ENCODE results near the gene ERAP2.

The ERAP2 gene

GRCh38 chr5:96936431-96937320, 60.4 kb downstream of the ERAP2 start:
- peak; percentile 8 for DNase-seq (ENCODE audit: insufficient read length, low spot score)
- peak; percentile 53 for FAIRE-seq
- no peak for TF ChIP-seq POLR2A (IDR thresholded peaks at IDR 0.05; ENCODE audit: low read depth, low read length)

DNA sequence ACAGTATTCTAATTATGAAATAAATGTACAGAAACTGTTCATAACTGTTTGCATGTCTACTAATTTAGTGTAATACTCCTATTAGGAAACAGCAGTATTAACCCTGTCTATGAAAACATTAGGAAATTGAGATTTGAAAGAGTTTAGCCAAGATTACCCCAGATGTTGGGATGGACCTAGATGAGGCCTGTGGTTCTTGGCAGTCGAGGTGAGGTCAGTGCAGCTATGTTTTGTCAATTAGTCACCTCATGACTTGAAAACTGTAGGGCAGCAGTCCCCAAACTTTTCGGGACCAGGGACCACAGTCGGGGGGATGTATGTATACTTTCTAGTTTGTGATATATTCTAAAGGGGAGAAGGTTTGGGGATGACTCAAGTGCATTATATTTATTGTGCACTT, 64.3 kb downstream of the ERAP2 start:
- no peak for TF ChIP-seq POLR2A (IDR thresholded peaks at IDR 0.05; ENCODE audit: low read depth, low read length)
- DNase-seq (ENCODE audit: insufficient read length, low spot score) (peak; percentile 7), FAIRE-seq (no peak)

DNA sequence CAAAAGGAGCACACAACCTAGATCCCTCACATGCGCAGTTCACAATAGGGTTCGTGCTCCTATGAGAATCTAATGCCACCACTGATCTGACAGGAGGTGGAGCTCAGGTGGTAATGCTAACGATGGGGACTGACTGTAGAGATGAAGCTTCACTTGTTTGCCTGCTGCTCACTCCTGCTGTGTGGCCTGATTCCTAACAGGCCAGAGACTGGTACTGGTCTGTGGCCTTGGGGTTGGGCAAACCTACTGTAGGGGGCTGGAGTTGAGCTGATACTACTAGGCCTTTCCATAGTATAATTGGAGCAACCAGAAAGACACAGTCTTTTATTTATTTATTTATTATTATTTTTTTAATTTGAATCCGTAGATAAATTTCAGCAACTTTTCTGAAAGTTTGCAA, 64.8 kb downstream of the ERAP2 start:
- FAIRE-seq (no peak), DNase-seq (ENCODE audit: insufficient read length, low spot score) (no peak)
- no peak for TF ChIP-seq POLR2A (IDR thresholded peaks at IDR 0.05; ENCODE audit: low read depth, low read length)

GRCh38 chr5:96942078-96942477, 65.8 kb downstream of the ERAP2 start:
- TF ChIP-seq POLR2A (IDR thresholded peaks at IDR 0.05; ENCODE audit: low read depth, low read length), result no peak
- FAIRE-seq (no peak), DNase-seq (ENCODE audit: insufficient read length, low spot score) (no peak)

DNA sequence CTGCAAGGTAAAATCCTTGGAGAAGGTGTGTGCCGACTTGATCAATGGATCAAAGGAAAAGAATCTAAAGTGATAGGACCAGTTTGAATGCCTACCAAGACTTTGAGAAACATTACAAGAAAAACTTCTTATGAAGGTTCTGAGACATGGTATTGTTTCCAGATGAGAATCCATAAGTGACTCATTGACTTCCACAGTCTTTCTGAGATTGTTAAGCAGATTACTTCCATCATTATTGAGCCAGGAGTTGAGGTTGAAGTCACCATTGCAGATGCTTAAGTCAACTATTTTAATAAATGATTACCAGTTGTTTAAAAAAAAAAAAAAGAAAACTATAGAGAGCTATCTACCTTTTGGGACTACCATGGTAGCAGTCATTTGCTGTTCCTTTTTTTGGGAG, 66.6 kb downstream of the ERAP2 start:
- no peak for TF ChIP-seq POLR2A (IDR thresholded peaks at IDR 0.05; ENCODE audit: low read depth, low read length)
- FAIRE-seq, result peak; percentile 57
- no peak for DNase-seq (ENCODE audit: insufficient read length, low spot score)

GRCh38 chr5:96943799-96944198, 67.5 kb downstream of the ERAP2 start:
- FAIRE-seq (peak; percentile 36), DNase-seq (ENCODE audit: insufficient read length, low spot score) (no peak)
- no peak for TF ChIP-seq POLR2A (IDR thresholded peaks at IDR 0.05; ENCODE audit: low read depth, low read length)

DNA sequence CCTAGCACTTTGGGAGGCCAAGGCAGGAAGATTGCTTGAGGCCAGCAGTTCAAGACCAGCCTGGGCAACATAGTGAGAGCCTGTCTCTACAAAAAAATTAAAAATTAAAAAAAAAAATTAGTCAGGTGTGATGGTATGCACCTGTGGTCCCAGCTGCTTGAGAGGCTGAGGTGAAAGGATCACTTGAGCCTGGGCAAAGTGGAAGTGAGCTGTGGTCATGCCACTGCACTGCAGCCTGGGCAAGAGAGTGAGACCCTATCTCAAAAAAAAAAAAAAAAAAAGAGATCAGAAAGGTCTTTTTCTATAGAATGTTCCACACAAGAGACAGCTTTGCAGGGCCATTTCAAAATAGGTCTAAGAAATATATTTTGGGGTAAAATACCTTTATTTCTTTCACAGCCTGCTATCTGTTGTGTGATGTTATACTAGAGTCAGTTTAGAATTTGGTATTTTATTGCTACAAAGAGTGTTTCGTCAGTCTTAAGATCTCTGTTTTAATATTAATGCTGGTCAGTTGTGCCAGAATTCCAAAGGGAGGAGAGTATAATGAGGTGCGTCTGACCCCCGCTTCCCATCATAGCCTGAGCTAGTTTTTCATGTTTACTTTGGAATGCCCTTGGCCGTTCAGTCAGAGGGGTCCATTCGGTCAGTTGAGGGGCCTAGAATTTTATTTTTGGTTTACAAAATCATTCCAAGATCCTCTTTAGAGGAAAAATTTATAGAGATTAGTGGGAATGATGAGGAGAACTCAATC, 69.0 kb downstream of the ERAP2 start:
- TF ChIP-seq POLR2A (IDR thresholded peaks at IDR 0.05; ENCODE audit: low read depth, low read length), result no peak
- no peak for FAIRE-seq
- DNase-seq (ENCODE audit: insufficient read length, low spot score), result no peak

GRCh38 chr5:96946381-96946780, 70.1 kb downstream of the ERAP2 start:
- FAIRE-seq (no peak), DNase-seq (ENCODE audit: insufficient read length, low spot score) (no peak)
- TF ChIP-seq POLR2A (IDR thresholded peaks at IDR 0.05; ENCODE audit: low read depth, low read length), result no peak

GRCh38 chr5:96952118-96952750, 75.9 kb downstream of the ERAP2 start:
- DNase-seq (ENCODE audit: insufficient read length, low spot score) (no peak), FAIRE-seq (peak; percentile 38)
- TF ChIP-seq POLR2A (IDR thresholded peaks at IDR 0.05; ENCODE audit: low read depth, low read length), result no peak

DNA sequence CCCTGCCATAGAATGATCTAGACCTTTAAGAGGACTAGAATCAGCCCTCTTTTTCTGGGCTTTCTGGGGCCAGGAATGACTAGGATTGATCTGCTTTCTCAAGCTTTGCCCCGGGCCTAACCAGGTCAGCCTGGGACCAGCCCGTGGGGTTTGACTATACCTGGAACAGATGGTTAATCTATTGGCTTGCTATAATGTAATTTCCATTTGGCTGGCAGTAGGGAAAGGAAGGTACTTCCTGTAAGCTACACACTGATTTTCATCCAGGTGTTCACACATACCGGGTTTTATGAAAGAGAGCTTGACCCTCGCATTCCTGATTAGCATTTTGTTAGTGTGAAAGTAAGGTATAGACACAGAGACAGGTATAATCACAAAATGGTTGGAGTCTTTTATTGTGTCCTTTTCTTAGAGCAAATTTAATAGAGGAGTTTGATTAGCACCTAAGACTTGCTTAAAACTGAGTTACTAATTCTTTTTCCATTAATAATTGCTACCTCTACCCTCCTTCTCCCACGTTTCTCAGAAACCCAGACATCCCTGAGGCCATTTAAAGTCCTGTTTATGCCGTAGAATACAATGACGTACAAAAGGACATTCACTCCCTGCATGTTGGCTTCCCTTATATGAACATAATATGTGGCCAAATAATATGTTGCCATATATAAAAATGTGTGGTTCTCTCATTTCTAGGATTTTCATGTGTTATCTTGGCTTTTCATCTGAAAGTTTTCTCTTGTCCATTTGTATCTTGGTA, 76.9 kb downstream of the ERAP2 start:
- DNase-seq (ENCODE audit: insufficient read length, low spot score) (no peak), FAIRE-seq (no peak)
- no peak for TF ChIP-seq POLR2A (IDR thresholded peaks at IDR 0.05; ENCODE audit: low read depth, low read length)

GRCh38 chr5:96957254-96958049, 81.2 kb downstream of the ERAP2 start:
- no peak for TF ChIP-seq POLR2A (IDR thresholded peaks at IDR 0.05; ENCODE audit: low read depth, low read length)
- FAIRE-seq (peak; percentile 45), DNase-seq (ENCODE audit: insufficient read length, low spot score) (no peak)

GRCh38 chr5:96958977-96959376, 82.7 kb downstream of the ERAP2 start:
- FAIRE-seq (peak; percentile 38), DNase-seq (ENCODE audit: insufficient read length, low spot score) (no peak)
- TF ChIP-seq POLR2A (IDR thresholded peaks at IDR 0.05; ENCODE audit: low read depth, low read length), result no peak

GRCh38 chr5:96961053-96961452, 84.8 kb downstream of the ERAP2 start:
- DNase-seq (ENCODE audit: insufficient read length, low spot score) (no peak), FAIRE-seq (no peak)
- no peak for TF ChIP-seq POLR2A (IDR thresholded peaks at IDR 0.05; ENCODE audit: low read depth, low read length)

Measured in H54 (cell line).